Astrocyte of the spinal cord (primary cell): ENCODE measurements around the gene GRAMD2B.
A peak's percentile ranks its signal among the peaks of the same experiment; 100 is the strongest.
"Not testable (repeated sequence)": the region's sequence is repeated elsewhere in the genome, so short reads cannot be mapped to it uniquely, and the experiment has no call there.

ENCODE experiments used
- DNase-seq: peaks from one replicate; pipeline ENCODE4 v3.0.0; 2011; ENCODE audit warnings: low read depth, low spot score
- H3K4me3 ChIP-seq: 2 replicates; pipeline ENCODE4 v1.5.1; 2011; ENCODE audit warnings: low read depth, mild to moderate bottlenecking, low read length, moderate library complexity
- CTCF ChIP-seq: IDR thresholded peaks from 2 replicates; pipeline ENCODE4 v1.5.1; 2012; ENCODE audit warnings: low read depth, mild to moderate bottlenecking, low read length, inconsistent platforms
- in situ Hi-C: cut with HindIII; loops from 2 replicates; pipeline ENCODE4 v1.10.0; 2017; ENCODE audit warnings: low sequenced_read_pairs

GRAMD2B gene

GRCh38 chr5:126422994-126423788 lies at the start of gene GRAMD2B:
Gene GRAMD2B, plus strand, starts transcription at chr5:126423409. Its CDS starts 198 bp downstream, at chr5:126423607.
- peak; percentile 90 for DNase-seq
- in situ Hi-C loops: no loop called here
- H3K4me3 ChIP-seq: peak within 1 kb of the TSS; percentile 73
- no peak for TF ChIP-seq CTCF

- no peak overlapping the region for H3K4me3 ChIP-seq
- no peak for DNase-seq
- TF ChIP-seq CTCF: no peak
- in situ Hi-C loops: no loop called here
Measured at GRCh38 chr5:126374109-126374416, 49.1 kb upstream of the GRAMD2B start.

DNA sequence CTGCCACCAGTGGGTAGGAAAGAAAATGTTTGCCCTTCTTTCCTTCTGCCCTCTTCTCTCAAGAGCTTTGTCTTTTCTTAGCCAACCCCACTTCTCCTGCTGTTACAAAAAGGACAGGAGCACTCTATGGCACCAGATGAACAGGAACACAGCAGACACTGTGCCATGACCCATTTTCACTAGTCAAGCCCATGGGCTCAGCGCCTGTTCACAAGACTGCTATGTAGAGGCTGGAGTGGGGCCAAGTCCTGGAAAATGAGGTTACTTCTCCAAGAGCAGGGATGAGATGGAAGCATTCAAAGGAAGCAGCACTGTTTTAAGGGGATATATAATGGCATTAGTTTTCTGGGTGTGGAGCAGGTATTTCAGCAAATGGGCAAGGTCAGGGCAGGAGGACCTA lies 46.8 kb upstream of the GRAMD2B start:
- no peak overlapping the region for H3K4me3 ChIP-seq
- TF ChIP-seq CTCF: no peak
- DNase-seq: no peak
- in situ Hi-C loops: no loop called here

GRCh38 chr5:126377424-126377823 lies 45.8 kb upstream of the GRAMD2B start:
- TF ChIP-seq CTCF: no peak
- in situ Hi-C loops: no loop called here
- H3K4me3 ChIP-seq: no peak overlapping the region
- no peak for DNase-seq

GRCh38 chr5:126380316-126380715 lies 42.9 kb upstream of the GRAMD2B start:
- in situ Hi-C loops, H3K4me3 ChIP-seq, DNase-seq: not testable (repeated sequence)

DNA sequence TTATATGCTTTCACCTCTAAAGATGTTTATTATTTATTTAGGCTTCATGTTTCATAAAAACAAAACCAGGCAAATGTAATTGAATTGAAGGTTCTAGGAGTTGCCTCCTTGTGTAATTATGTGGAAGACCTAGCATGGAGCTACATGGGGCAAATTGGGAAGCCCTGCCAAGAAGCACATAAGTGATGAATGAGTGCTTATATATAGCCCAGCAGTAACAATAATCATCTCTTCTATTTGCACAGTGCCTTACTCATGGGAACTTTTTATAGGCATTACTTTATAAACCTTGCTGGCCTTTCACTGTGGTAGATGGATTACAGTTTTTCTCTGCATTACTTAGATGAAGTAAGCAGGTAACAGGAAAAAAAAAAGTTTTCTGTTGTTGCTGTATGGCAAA lies 40.0 kb upstream of the GRAMD2B start:
- peak; percentile 49 for DNase-seq
- TF ChIP-seq CTCF: no peak
- in situ Hi-C loops: no loop called here
- no peak overlapping the region for H3K4me3 ChIP-seq

GRCh38 chr5:126383776-126384175 lies 39.4 kb upstream of the GRAMD2B start:
- peak; percentile 41 for DNase-seq
- TF ChIP-seq CTCF: no peak
- no peak overlapping the region for H3K4me3 ChIP-seq
- in situ Hi-C loops: no loop called here
